GM18520 (cell line): Measurements from ENCODE around the gene SLC35F3.

Experiments used
- ATAC-seq: cut with Tn5 transposase; IDR thresholded peaks from one replicate; pipeline ENCODE4 v1.9.1; 2021; ENCODE audit not compliant: unreplicated experiment

SLC35F3 gene

GRCh38 chr1:233909195-233909594 lies 4.7 kb downstream of the SLC35F3 start:
- no peak for ATAC-seq

GRCh38 chr1:233912447-233912846 lies 8.0 kb downstream of the SLC35F3 start:
- ATAC-seq: no peak

DNA sequence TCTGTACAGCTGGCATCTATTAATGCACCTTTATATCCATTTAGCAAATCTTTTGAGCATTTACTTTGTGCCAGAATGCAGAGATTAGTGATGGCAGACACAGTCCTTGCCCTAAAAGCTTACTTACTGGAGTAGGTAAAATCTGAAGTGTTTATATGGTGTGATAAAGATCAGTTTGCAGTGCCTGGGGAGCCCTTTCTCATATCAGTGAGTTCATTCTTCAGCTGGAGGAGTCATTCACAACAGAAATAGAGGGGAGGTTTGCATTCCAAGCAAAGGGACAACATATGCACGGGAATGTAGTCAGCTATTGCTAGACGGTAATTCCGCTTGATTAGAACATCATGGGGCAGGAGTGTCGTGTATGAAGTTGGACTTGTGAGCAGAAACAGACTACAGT lies 8.4 kb downstream of the SLC35F3 start:
- no peak for ATAC-seq

DNA sequence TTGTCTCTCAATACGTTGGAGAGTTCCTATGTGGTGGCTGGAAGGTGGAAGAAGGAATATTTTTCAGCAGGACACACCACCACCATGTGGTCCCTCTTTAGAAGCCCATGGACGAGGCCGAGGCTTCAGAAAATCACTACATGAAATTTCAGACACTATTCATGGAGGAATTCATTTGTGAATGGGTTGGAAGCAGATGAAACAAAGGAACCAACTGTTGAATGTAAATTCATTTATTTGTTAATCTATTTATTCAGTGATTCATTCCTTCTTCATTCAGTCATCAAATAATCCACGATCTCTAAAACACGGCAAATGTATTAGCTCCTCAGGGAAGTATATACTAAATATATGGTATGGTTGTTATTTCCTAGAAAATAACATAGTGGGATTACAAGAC lies 12.2 kb downstream of the SLC35F3 start:
- ATAC-seq: no peak

- ATAC-seq: no peak
These were observed 15.3 kb downstream of the SLC35F3 start for GRCh38 chr1:233919786-233920185.

DNA sequence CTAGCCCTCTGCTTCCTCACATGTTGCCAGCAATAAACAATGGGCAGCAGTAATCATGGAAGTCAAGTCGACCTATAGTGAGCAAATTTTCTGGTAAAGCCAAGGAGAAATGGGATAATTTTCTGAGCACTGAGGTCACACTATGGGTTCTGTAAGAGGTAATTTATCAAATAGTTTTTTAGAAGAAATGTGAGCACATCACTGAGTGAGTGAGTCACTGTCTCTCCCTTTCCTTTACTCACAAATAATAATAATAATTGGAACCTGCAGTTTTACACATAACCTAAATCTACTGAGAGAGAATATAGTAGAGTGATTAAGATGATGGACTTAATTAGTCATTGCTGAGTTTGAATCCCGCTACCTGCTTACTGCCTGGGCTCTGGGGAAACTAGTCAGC lies 23.6 kb downstream of the SLC35F3 start:
- ATAC-seq: no peak

- no peak for ATAC-seq
These were observed 28.9 kb downstream of the SLC35F3 start for GRCh38 chr1:233933339-233933738.

DNA sequence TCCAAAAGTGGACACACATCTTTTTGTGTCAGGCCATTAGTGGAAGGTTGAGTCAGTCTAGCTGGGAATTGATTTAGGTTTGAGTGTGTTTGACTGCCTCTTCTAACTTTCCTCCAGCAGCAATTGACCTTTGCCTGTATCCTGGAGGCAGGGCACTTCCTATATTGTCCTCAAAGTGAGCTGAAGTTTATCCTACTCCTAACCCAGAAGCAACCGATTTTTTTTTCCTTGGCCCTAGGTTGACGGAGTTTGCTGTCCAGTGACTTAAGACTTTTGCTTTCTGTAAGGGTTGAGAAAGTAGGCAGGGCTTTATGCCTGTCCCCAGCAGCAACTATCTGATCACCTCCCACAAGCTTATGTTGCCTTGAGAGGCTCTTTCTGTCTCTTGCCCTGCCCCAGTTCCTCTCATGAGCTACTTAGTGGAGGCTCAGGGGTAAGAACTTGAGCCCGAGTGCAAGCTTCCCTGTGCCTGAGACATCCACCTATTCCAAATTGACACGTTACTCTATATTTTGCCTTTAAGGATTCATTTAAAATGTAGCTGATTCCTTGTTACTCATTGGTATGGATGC lies 30.9 kb downstream of the SLC35F3 start:
- ATAC-seq: no peak

DNA sequence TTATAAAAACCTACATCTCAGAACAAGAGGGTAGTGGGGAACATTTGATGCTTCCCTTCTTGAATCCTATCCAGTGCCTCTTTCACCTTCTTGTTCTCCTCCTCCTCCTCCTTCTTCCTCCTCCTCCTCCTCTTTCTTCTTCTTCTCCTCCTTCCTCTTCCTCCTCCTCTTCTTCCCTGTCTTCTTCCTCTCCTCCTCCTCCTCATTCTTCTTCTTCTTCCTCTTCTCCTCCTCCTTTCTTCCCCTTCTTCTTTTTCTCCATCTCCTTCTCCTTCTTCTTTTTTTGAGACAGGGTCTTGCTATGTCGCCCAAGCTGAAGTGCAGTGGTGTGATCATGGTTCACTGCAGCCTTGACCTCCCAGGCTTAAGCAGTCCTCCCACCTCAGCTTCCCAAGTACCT lies 31.9 kb downstream of the SLC35F3 start:
- ATAC-seq: no peak

- no peak for ATAC-seq
These were observed 32.4 kb downstream of the SLC35F3 start for GRCh38 chr1:233936842-233937241.

DNA sequence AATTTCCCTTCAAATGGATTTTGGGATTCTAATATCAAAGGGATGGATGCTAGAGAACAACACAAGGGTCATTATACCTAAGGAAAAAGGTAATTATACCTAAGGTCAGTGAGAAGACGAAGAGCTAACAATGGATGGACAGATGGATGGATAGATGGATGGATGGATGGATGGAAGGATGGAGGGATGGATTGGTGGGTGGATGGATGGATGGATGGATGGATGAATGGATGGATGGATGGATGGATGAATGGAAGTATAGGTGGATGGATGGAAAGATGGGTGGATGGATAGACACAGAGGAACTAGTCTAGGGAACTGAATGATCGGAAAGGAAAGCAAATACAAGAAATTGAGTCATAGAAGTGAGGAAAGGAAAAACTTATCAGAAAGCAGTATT lies 34.0 kb downstream of the SLC35F3 start:
- ATAC-seq: no peak

GRCh38 chr1:233939451-233939850 lies 35.0 kb downstream of the SLC35F3 start:
- no peak for ATAC-seq

DNA sequence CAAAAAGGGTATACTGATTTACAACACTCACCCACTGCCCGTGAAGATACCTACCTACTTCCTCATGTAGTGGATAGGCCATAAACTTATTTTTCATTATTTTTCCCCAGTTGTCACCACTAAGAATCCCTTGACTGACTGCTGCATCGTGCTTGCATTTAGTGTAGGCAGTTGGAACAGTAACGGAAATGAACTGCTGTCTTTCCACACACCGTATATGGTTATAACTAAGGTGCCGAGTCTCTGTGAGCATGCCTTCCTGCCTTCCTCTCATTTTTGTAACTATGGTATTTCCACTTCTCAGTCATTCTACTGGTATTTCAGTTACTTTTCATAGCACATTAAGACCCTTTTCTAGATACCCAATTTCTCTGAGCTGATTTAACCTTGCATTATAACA lies 36.4 kb downstream of the SLC35F3 start:
- no peak for ATAC-seq

GRCh38 chr1:233944601-233945000 lies 40.1 kb downstream of the SLC35F3 start:
- no peak for ATAC-seq

DNA sequence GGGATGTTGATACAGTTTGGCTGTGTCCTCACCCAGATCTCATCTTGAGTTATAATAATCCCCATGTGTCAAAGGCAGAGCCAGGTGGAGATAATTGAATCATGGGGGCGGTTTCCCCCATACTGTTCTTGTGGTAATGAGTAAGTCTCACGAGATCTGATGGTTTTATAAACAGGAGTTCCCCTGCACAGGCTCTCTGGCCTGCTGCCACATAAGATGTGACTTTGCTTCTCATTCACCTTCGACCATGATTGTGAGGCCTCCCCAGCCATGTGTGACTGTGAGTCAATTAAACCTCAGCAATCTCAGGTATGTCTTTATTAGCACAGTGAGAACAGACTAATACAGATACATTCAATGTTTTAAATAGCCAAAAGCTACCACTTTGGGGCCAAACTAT lies 41.1 kb downstream of the SLC35F3 start:
- ATAC-seq: no peak

GRCh38 chr1:233945979-233946378 lies 41.5 kb downstream of the SLC35F3 start:
- ATAC-seq: no peak

- ATAC-seq: no peak
These were observed 42.2 kb downstream of the SLC35F3 start for GRCh38 chr1:233946724-233947123.

GRCh38 chr1:233951804-233952203 lies 47.3 kb downstream of the SLC35F3 start:
- ATAC-seq: no peak

- no peak for ATAC-seq
These were observed 53.2 kb downstream of the SLC35F3 start for GRCh38 chr1:233957691-233958090.

DNA sequence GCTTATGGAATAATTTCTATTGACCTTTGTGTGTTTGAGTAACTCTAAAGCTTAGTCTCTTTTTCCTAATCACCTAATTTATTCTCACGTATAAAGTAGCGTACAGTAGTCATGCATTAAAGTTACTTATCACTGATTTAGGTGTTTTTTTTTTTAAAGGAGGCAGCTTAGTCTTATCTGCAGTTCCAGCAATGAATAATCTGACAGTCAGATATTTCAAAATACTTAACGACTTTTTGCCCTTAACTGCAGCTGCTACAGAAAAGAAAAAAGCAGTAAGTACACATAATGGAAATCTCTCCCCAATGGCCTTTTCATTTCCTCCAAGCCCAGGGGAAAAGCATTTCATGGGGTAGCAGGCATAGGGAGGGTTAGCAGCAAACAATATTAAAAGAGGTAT lies 54.6 kb downstream of the SLC35F3 start:
- no peak for ATAC-seq

DNA sequence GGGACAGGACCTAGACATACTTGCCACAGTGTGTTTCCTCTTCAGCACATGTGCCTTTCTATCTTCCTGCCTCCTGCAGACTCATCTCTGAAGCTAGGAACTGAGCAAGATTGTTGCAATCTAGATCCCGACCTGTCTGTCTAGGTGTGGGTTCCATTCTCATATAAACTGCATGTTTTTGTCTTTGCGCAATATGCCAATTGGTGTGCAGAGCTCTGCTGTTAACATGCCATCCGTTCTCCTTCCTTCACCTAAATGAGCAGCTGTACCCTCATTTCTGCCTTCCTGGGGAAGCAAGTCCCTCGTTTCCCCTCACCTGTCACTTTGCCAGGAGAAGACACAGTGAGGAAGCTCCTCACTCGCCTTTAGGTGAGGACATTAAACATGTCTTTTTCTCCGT lies 55.5 kb downstream of the SLC35F3 start:
- ATAC-seq: no peak

GRCh38 chr1:233960386-233960785 lies 55.9 kb downstream of the SLC35F3 start:
- ATAC-seq: no peak

DNA sequence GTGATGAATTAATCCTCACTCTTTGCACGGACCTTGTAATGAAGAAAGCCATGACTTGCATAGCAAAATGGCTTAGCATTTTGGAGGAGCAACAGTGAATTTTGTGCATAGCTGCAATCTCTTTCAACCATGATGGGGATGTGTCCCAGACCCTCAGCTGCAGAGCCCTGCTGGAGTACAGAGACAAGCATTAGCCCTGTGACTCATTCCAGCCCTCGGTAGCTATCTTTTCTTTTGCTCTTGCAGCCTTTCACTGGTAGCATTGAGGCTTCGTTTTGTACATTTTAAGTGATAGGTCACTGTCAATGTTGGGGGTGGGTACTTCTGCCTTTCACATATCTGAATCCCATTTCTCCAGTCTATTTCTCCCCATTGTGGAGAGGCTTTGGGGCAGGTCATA lies 58.4 kb downstream of the SLC35F3 start:
- no peak for ATAC-seq

GRCh38 chr1:233965856-233966255 lies 61.4 kb downstream of the SLC35F3 start:
- no peak for ATAC-seq
